Small intestine (tissue), 7 donors: ENCODE results near the gene NFATC1. TPM values are rescaled to one million over a fixed set of nuclear protein-coding genes. Genes with fewer than 3 reads are reported as not detected.

ENCODE experiments used
- DNase-seq, 2 donors: peaks; one replicate each; pipeline versions ENCODE4 v3.0.0 to v3.0.0-alpha.2; 2013
- FAIRE-seq: peaks from 2 replicates; lab custom pipeline; 2012; peaks lifted over from hg19 to GRCh38; lab: Jason Lieb, UNC
- H3K27ac ChIP-seq, 3 donors: one replicate each; pipeline ENCODE4 v1.5.1; 2013; ENCODE audit warnings: low read length in 2 of 3, mild to moderate bottlenecking in 2 of 3, control low read depth in 1 of 3, inconsistent platforms in 1 of 3, low read depth in 1 of 3, moderate library complexity in 1 of 3
- H3K27me3 ChIP-seq, 3 donors: one replicate each; pipeline ENCODE4 v1.6.1; 2013; ENCODE audit warnings: low read length in 3 of 3, inconsistent platforms in 1 of 3; ENCODE audit not compliant: control insufficient read depth in 3 of 3, insufficient read depth in 3 of 3
- H3K36me3 ChIP-seq, 3 donors: one replicate each; pipeline ENCODE4 v1.6.1; 2013; ENCODE audit warnings: low read length in 3 of 3, inconsistent platforms in 1 of 3, low read depth in 1 of 3, mild to moderate bottlenecking in 1 of 3, moderate library complexity in 1 of 3; ENCODE audit not compliant: control insufficient read depth in 3 of 3, insufficient read depth in 2 of 3
- H3K4me1 ChIP-seq, 3 donors: one replicate each; pipeline ENCODE4 v1.6.1; 2013; ENCODE audit warnings: low read length in 2 of 3, inconsistent platforms in 1 of 3, low read depth in 1 of 3, mild to moderate bottlenecking in 1 of 3, moderate library complexity in 1 of 3; ENCODE audit not compliant: control insufficient read depth in 3 of 3, insufficient read depth in 2 of 3
- H3K4me3 ChIP-seq, 3 donors: one replicate each; pipeline ENCODE4 v1.5.1; 2013; ENCODE audit warnings: low read length in 3 of 3, control low read depth in 1 of 3, inconsistent platforms in 1 of 3, low read depth in 1 of 3, mild to moderate bottlenecking in 1 of 3, moderate library complexity in 1 of 3
- H3K9me3 ChIP-seq, 2 donors: one replicate each; pipeline ENCODE4 v1.6.1; 2013; ENCODE audit warnings: low read depth in 1 of 2, low read length in 1 of 2; ENCODE audit not compliant: control insufficient read depth in 2 of 2, insufficient read depth in 1 of 2
- WGBS, 3 donors: extraction: QIAGEN DNeasy Blood & Tissue Kit; methylation state at CpG; one replicate each; pipeline ENCODE4 v1.1.7; 2013; 5-methylcytosine and 5-hydroxymethylcytosine counted together
- polyA plus RNA-seq, 4 donors: library from polyadenylated mRNA; stranded (reverse) in 3 of 4; unstranded in 1 of 4; fragments of 200-250 nt in 3 of 4; fragments of 120-200 nt in 1 of 4; gene quantifications; one replicate each; pipeline versions ENCODE4 v1.2.1 to v1.2.3, GENCODE V29; 2013
- donor health status: healthy with polysubstance abuse.
- donor health status: control.
- donor health status: control.
- donor health status: Bipolar disorder and iron deficiency.
- donor health status: healthy.

NFATC1 gene
- polyA plus RNA-seq, 4 donors = 0.67 to 5.9 (median 2.2) TPM

DNA sequence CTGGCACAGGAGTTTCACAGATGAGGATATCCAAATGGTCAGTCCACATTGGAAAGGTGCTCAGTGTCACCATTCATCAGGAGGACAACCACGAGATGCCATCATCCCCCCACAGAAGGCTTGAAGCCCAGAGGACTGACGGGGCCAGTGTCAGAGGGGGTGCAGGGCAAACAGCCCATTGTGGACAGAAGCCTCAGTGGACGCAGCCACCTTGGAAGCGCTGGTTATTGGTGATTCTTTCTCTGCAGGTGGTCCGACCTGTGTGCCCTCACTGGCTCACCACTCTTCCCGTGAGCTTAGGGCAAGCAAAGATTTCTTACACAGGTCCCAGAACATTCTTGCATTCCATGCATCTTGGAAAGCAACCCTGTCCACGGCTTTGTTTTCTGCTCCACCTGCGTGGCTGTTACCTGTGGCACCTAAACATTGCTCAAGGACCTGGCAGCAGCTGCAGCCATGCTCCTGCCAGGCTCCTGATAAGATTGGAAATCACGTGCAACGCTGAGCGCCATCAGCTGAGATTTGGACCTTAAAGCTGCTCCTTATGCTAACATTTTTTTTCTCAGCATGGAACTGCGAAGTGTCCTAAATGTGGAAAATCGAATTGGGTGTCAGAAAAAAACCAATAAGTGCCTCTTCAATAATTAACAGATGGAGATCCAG lies 172.9 kb downstream of the NFATC1 start:
- H3K9me3 ChIP-seq = peaks cover 0 to 9% of the 10 kb centered on the region in 2 donors
- H3K4me3 ChIP-seq = no peak overlapping the region
- no peaks in the 10 kb centered on the region for H3K36me3 ChIP-seq
- 52 to 84% (median 54%) methylated on average over 13 of the region's 13 CpGs for WGBS, 3 donors
- peaks cover 0 to 3% (median 0%) of the 10 kb centered on the region in 3 donors for H3K4me1 ChIP-seq
- peaks cover 0 to 7% (median 0%) of the 10 kb centered on the region in 3 donors for H3K27me3 ChIP-seq
- no peak overlapping the region for H3K27ac ChIP-seq
- FAIRE-seq = no peak
- no peak for DNase-seq

DNA sequence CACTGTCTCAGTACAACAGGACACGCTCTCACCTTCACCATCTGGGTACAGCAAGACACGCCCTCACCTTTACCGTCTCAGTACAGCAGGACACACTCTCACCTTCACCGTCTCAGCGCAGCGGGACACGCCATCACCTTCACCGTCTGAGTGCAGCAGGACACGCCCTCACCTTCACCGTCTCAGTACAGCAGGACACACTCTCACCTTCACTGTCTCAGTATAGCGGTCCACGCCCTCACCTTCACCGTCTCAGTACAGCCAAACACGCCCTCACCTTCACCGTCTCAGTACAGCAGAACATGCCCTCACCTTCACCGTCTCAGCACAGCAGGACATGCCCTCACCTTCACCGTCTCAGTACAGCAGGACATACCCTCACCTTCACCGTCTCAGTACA lies 174.0 kb downstream of the NFATC1 start:
- H3K27ac ChIP-seq = no peak overlapping the region
- peaks cover 0 to 7% (median 0%) of the 10 kb centered on the region in 3 donors for H3K27me3 ChIP-seq
- DNase-seq (peak in 1 of 2 donors; percentile 15), FAIRE-seq (no peak)
- H3K9me3 ChIP-seq = peaks cover 0 to 13% of the 10 kb centered on the region in 2 donors
- H3K36me3 ChIP-seq = no peaks in the 10 kb centered on the region
- 43 to 83% (median 64%) methylated on average over 18 of the region's 18 CpGs for WGBS, 3 donors
- H3K4me1 ChIP-seq = peaks cover 0 to 3% (median 0%) of the 10 kb centered on the region in 3 donors
- H3K4me3 ChIP-seq = no peak overlapping the region

DNA sequence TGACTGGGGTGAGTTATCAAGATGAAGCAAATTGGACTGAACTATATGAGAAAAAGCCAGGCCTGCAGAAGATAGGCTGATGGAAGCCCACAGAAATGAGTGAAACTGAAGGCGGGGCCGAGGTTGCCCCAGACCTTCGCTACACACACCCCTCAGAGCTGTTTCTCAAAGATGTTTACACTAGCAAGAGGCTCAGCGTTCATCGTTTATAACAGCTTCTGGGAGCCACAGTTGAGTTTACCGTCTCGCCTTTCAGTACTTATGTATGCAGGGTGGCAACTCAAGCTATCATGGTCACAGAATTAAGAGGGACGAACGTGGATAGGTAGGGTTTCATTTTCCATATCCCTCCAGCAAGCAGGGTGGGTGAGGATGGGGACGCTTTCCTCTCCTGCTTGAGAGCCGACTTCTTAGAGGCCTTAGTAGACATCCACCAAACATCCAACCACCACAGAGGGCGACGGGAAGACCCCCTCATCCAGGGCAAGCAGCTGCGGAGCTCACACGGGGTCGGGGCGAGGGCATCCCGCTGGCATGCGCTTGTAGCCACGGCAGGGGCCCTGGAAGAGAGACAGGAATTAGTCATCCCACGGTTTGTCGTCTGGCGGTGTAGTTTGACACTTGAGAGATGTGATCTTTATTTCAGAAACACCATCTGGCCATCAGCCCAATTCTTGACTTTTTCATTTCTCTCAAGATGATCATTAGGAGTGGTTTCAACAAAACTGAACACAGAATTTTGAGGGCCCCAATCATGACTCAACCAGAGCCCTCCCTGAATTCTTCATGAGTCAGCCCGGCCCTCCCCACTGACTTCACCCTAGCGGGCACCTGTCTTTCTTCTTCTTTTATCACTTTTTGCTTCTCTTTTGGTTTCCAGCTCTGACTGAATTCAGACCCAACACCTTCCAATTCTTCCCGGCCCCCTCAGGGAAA lies 174.8 kb downstream of the NFATC1 start:
- 52 to 71% (median 60%) methylated on average over 26 of the region's 26 CpGs for WGBS, 3 donors
- Histone ChIP-seq H3K4me1 (peaks cover 0 to 3% (median 0%) of the 10 kb centered on the region in 3 donors), H3K36me3 (no peaks in the 10 kb centered on the region), H3K9me3 (peaks cover 0 to 13% of the 10 kb centered on the region in 2 donors), H3K27ac (peak overlapping the region in 1 of 3 donors; percentile 1), H3K27me3 (peaks cover 0 to 7% (median 0%) of the 10 kb centered on the region in 3 donors), H3K4me3 (no peak overlapping the region)
- no peak for DNase-seq
- no peak for FAIRE-seq

GRCh38 chr18:79571211-79572092 lies 175.7 kb downstream of the NFATC1 start:
- Histone ChIP-seq H3K27me3 (peaks cover 0 to 7% (median 0%) of the 10 kb centered on the region in 3 donors), H3K4me3 (no peak overlapping the region), H3K36me3 (no peaks in the 10 kb centered on the region), H3K4me1 (peaks cover 0 to 9% (median 0%) of the 10 kb centered on the region in 3 donors), H3K9me3 (peaks cover 0 to 13% of the 10 kb centered on the region in 2 donors), H3K27ac (no peak overlapping the region)
- whole genome bisulfite sequencing, 3 donors = 86 to 91% (median 90%) methylated on average over 35 to 38 of the region's 38 CpGs
- no peak for FAIRE-seq
- no peak for DNase-seq

DNA sequence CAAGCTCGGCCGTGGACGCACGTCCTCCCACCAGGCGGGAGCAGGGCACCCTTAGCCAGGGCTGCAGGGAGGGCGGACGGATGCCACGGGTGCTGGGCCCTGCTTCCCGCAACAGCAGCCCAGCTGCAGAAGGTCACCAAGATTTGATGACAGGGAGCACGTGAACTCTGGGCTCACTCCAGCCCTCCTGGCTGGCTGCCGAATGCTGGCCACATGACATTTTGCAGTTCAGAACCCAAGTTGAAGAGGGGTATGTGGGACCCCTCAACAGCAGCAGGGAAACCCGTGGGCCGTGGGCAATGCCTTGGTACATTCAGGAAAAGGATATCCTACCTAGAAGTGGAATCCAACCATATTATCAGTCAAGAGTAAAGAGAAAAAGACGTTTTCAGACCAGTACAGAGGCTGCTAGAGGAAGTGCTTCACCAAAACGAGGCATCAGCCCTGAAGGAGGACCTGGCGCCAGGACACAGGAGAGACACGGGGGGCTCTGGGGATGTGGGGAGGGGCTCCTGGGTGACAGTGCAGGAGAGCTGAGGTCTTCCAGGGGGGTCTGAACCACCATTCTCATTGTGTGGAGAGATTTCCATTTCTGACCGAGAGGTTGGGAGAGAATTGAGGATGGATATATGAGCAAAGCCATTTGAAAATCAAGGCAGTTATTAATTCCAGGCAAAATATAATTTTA lies 176.5 kb downstream of the NFATC1 start:
- Histone ChIP-seq H3K4me1 (peaks cover 0 to 16% (median 0%) of the 10 kb centered on the region in 3 donors), H3K4me3 (no peak overlapping the region), H3K27me3 (peaks cover 0 to 5% (median 0%) of the 10 kb centered on the region in 3 donors), H3K9me3 (peaks cover 0 to 13% of the 10 kb centered on the region in 2 donors), H3K27ac (no peak overlapping the region), H3K36me3 (no peaks in the 10 kb centered on the region)
- DNase-seq = no peak
- WGBS, 3 donors = 78 to 85% (median 84%) methylated on average over 17 to 18 of the region's 18 CpGs
- FAIRE-seq = no peak

- no peak overlapping the region for H3K27ac ChIP-seq
- H3K4me3 ChIP-seq = no peak overlapping the region
- H3K4me1 ChIP-seq = peaks cover 0 to 19% (median 0%) of the 10 kb centered on the region in 3 donors
- FAIRE-seq (no peak), DNase-seq (no peak)
- H3K27me3 ChIP-seq = peaks cover 0 to 2% (median 0%) of the 10 kb centered on the region in 3 donors
- WGBS, 3 donors = 78 to 87% (median 79%) methylated on average over 6 of the region's 6 CpGs
- H3K36me3 ChIP-seq = no peaks in the 10 kb centered on the region
- H3K9me3 ChIP-seq = peaks cover 0 to 13% of the 10 kb centered on the region in 2 donors
Measured at GRCh38 chr18:79572848-79573451, 177.2 kb downstream of the NFATC1 start.

DNA sequence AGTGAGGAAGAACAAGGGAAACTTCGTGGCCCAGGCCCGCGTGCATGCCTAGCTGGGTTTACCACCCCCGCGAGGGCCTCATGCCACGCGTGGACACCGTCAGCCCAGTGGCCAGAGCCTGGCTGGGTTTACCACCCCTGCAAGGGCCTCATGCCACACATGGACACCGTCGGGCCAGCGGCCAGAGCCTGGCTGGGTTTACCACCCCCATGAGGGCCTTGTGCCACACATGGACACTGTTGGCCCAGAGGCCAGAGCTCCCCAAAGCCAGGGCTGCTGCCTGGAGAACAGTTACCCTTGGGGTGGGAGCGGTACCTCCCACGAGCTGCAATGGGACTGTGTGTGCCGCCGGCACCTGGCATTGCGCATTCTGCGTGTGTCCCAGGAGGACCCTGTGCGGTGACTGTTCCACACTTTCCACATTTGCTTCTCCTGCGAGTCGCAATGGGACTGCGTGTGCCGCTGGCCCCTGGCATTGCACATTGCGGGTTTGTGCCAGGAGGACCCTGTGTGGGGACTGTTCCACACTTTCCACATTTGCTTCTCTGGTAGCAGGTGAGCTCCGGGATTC lies 178.3 kb downstream of the NFATC1 start:
- Histone ChIP-seq H3K27ac (no peak overlapping the region), H3K9me3 (peaks cover 0 to 13% of the 10 kb centered on the region in 2 donors), H3K4me3 (no peak overlapping the region), H3K27me3 (no peaks in the 10 kb centered on the region), H3K4me1 (peaks cover 0 to 21% (median 0%) of the 10 kb centered on the region in 3 donors), H3K36me3 (no peaks in the 10 kb centered on the region)
- FAIRE-seq (no peak), DNase-seq (no peak)
- 95 to 96% (median 96%) methylated on average over 24 of the region's 24 CpGs for WGBS, 3 donors
